SU-DHL-6 (cell line): ENCODE results near the gene SNRPB2.

Experiments used
- H2AFZ ChIP-seq: fragments of 200-600 bp; sonication (generic); 2 replicates; pipeline ENCODE4 v1.6.1; 2014; ENCODE audit warnings: low read depth, mild to moderate bottlenecking, moderate library complexity, mixed read lengths, antibody characterized with exemption, low read length; ENCODE audit not compliant: severe bottlenecking
- H3F3A ChIP-seq: fragments of 200-600 bp; shearing (Covaris generic); 2 replicates; pipeline ENCODE4 v1.6.0; 2016; ENCODE audit warnings: antibody characterized with exemption, mild to moderate bottlenecking; ENCODE audit not compliant: insufficient read depth
- H3K27ac ChIP-seq: fragments of 200-600 bp; sonication (generic); 2 replicates; pipeline ENCODE4 v1.5.1; 2016; ENCODE audit warnings: low read depth, mild to moderate bottlenecking, low read length, moderate library complexity, mixed read lengths
- H3K27me3 ChIP-seq: fragments of 200-600 bp; sonication (generic), shearing (Covaris generic); 2 replicates; pipeline ENCODE4 v1.6.0; 2014; ENCODE audit warnings: mild to moderate bottlenecking, low read length
- H3K36me3 ChIP-seq: fragments of 200-600 bp; sonication (generic); 2 replicates; pipeline ENCODE4 v1.6.1; 2014; ENCODE audit warnings: mild to moderate bottlenecking, low read length, mixed read lengths
- H3K4me2 ChIP-seq: fragments of 300-600, 200-600 bp; shearing (Covaris generic), sonication (generic); 2 replicates; pipeline ENCODE4 v1.6.0; 2014; ENCODE audit warnings: low read length, low read depth, mild to moderate bottlenecking; ENCODE audit not compliant: poor library complexity, severe bottlenecking
- H3K4me3 ChIP-seq: fragments of 200-600 bp; sonication (generic); 2 replicates; pipeline ENCODE4 v1.5.1; 2014; ENCODE audit warnings: antibody characterized with exemption, low read length, mild to moderate bottlenecking, mixed read lengths; ENCODE audit not compliant: insufficient read depth, poor library complexity, severe bottlenecking
- H3K79me2 ChIP-seq: fragments of 200-600 bp; sonication (generic); 2 replicates; pipeline ENCODE4 v1.6.1; 2014; ENCODE audit warnings: mild to moderate bottlenecking, low read length, moderate library complexity; ENCODE audit not compliant: insufficient read depth
- H3K9ac ChIP-seq: fragments of 200-600 bp; sonication (generic); 2 replicates; pipeline ENCODE4 v1.7.0; 2014; ENCODE audit warnings: mild to moderate bottlenecking, low read length
- H3K9me2 ChIP-seq: fragments of 200-600 bp; sonication (generic); replicated peaks from 2 replicates; pipeline ENCODE4 v1.6.1; 2014; ENCODE audit warnings: low read length; ENCODE audit not compliant: insufficient read depth
- H3K9me3 ChIP-seq: fragments of 200-600 bp; sonication (generic); 2 replicates; pipeline ENCODE4 v1.6.1; 2014; ENCODE audit warnings: low read length, mixed read lengths; ENCODE audit not compliant: insufficient read depth
- H4K20me1 ChIP-seq: fragments of 200-600 bp; sonication (generic); 2 replicates; pipeline ENCODE4 v1.6.1; 2014; ENCODE audit warnings: low read depth, mild to moderate bottlenecking, antibody characterized with exemption, low read length, moderate library complexity, mixed read lengths
- CTCF ChIP-seq: fragments of 200-600 bp; sonication (generic); IDR thresholded peaks from one replicate; pipeline ENCODE4 v1.5.1; 2017; ENCODE audit warnings: antibody characterized with exemption, mild to moderate bottlenecking, low read length, moderate library complexity; ENCODE audit not compliant: insufficient read depth, poor library complexity, severe bottlenecking
- EZH2phosphoT487 ChIP-seq: fragments of 200-600 bp; sonication (generic), shearing (Covaris generic); conservative IDR thresholded peaks from 2 replicates; pipeline ENCODE4 v1.6.1; 2018; ENCODE audit warnings: mild to moderate bottlenecking, antibody characterized with exemption, low read length, moderate library complexity, mixed read lengths

Gene SNRPB2

GRCh38 chr20:16777126-16777525 lies 47.3 kb downstream of the SNRPB2 start:
- H3K36me3 ChIP-seq = no peaks in the 10 kb centered on the region

DNA sequence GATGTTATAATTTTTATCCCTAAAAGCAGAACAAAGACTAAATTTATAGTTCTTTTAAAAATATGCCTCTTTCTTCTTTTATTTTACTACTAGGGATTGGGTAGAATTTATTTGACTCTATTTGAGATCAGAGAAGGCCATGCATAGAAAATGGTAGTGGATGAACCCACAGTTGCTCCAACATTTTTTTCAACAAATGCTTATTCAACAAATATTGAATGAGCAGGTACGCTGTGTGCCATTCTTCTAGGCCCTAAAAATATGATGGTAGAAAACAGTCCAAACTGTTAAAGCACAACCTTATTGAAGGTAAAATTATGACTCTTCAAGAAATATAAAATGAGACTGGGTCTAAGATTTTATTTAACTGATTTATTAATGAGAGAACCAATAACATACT lies 48.3 kb downstream of the SNRPB2 start:
- Histone ChIP-seq H4K20me1 (no peaks in the 10 kb centered on the region), H3K9me2 (no peaks in the 10 kb centered on the region; the same call in 1 of the 2 replicates), H3F3A (no peaks in the 10 kb centered on the region), H3K36me3 (no peaks in the 10 kb centered on the region), H3K79me2 (no peaks in the 10 kb centered on the region), H3K9me3 (no peaks in the 10 kb centered on the region), H3K9ac (no peak overlapping the region), H2AFZ (no peak overlapping the region), H3K27ac (no peak overlapping the region), H3K4me3 (no peak overlapping the region), H3K27me3 (no peaks in the 10 kb centered on the region), H3K4me2 (no peak overlapping the region)
- TF ChIP-seq EZH2phosphoT487 (no peak), CTCF (no peak)

More at GRCh38 chr20:16777126-16777525, 47.3 kb downstream of the SNRPB2 start:
- H2AFZ ChIP-seq = no peak overlapping the region
- H3K9ac ChIP-seq = no peak overlapping the region
- H3K27me3 ChIP-seq = no peaks in the 10 kb centered on the region
- no peaks in the 10 kb centered on the region for H3K9me3 ChIP-seq
- no peaks in the 10 kb centered on the region for H3F3A ChIP-seq
- TF ChIP-seq EZH2phosphoT487 = no peak
- no peak for TF ChIP-seq CTCF
- H3K4me3 ChIP-seq = no peak overlapping the region
- no peaks in the 10 kb centered on the region; the same call in 1 of the 2 replicates for H3K9me2 ChIP-seq
- no peak overlapping the region for H3K27ac ChIP-seq
- H3K79me2 ChIP-seq = no peaks in the 10 kb centered on the region
- H3K4me2 ChIP-seq = no peak overlapping the region
- H4K20me1 ChIP-seq = no peaks in the 10 kb centered on the region

- Histone ChIP-seq H2AFZ (no peak overlapping the region), H3F3A (no peaks in the 10 kb centered on the region), H3K27ac (no peak overlapping the region), H3K4me2 (no peak overlapping the region), H3K36me3 (no peaks in the 10 kb centered on the region), H3K9me3 (no peaks in the 10 kb centered on the region), H3K27me3 (no peaks in the 10 kb centered on the region), H3K9ac (no peak overlapping the region), H3K9me2 (no peaks in the 10 kb centered on the region; the same call in 1 of the 2 replicates), H4K20me1 (no peaks in the 10 kb centered on the region), H3K79me2 (no peaks in the 10 kb centered on the region), H3K4me3 (no peak overlapping the region)
- no peak for TF ChIP-seq EZH2phosphoT487
- no peak for TF ChIP-seq CTCF
Observed at GRCh38 chr20:16781496-16781895, 51.7 kb downstream of the SNRPB2 start.

GRCh38 chr20:16785226-16785625 lies 55.4 kb downstream of the SNRPB2 start:
- Histone ChIP-seq H3K9ac (no peak overlapping the region), H3K4me3 (no peak overlapping the region), H3K9me2 (no peaks in the 10 kb centered on the region), H3K4me2 (no peak overlapping the region), H4K20me1 (no peaks in the 10 kb centered on the region), H3K79me2 (no peaks in the 10 kb centered on the region), H3K36me3 (no peaks in the 10 kb centered on the region), H3K9me3 (no peaks in the 10 kb centered on the region), H3K27ac (no peak overlapping the region), H2AFZ (no peak overlapping the region), H3K27me3 (no peaks in the 10 kb centered on the region), H3F3A (no peaks in the 10 kb centered on the region)
- TF ChIP-seq EZH2phosphoT487 (no peak), CTCF (no peak)
